HCT116 (cell line): ENCODE measurements around the gene AHI1. TPM values are rescaled to one million over a fixed set of nuclear protein-coding genes. Genes with fewer than 3 reads are reported as not detected.

Experiments used
- ATAC-seq: fragments of 200-7000 bp; cut with Tn5 transposase; 2 replicates; pipeline ENCODE4 v1.9.1; 2020; ENCODE audit warnings: mild to moderate bottlenecking, moderate library complexity
- BruUV-seq: library from RNA; stranded (reverse); fragments of 400-500 nt; replicated peaks from 2 replicates; lab custom pipeline; 2021; lab: Mats Ljungman, UMichigan
- CTCF ChIA-PET: fragments of 300-600 bp; sonication (Branson Sonifier 250); formaldehyde crosslinking; loops from one replicate; lab custom pipeline; 2021; ENCODE audit warnings: antibody characterized with exemption; lab: Charles Lee
- POLR2A ChIA-PET: fragments of 300-600, 350-600 bp; sonication (Branson Sonifier 250); formaldehyde crosslinking; loops from one replicate; lab custom pipeline; 2021; ENCODE audit warnings: antibody characterized with exemption; lab: Charles Lee
- RAD21 ChIA-PET, 2 experiments: fragments of 300-600 bp; sonication (Branson Sonifier 250); formaldehyde crosslinking; loops; one replicate each; lab custom pipeline; 2023; ENCODE audit warnings: low total read pairs in 2 of 2; ENCODE audit not compliant: uncharacterized antibody in 2 of 2, unreplicated experiment in 2 of 2, low non-redundant PET in 1 of 2; lab: Charles Lee
- DNase-seq: peaks from one replicate; pipeline ENCODE4 v3.0.0-alpha.2; 2010; ENCODE audit warnings: low read depth, low spot score
- H2AFZ ChIP-seq: fragments of 200-600 bp; shearing (Covaris generic), sonication (generic); 2 replicates; pipeline ENCODE4 v1.6.1; 2017; ENCODE audit warnings: low read depth, mixed run types, mixed read lengths, antibody characterized with exemption, low read length; ENCODE audit not compliant: poor library complexity, severe bottlenecking
- H3K27ac ChIP-seq: 2 replicates; pipeline ENCODE4 v1.5.1; 2012; ENCODE audit warnings: low read depth, low read length
- H3K27me3 ChIP-seq: fragments of 200-600 bp; sonication (generic); 2 replicates; pipeline ENCODE4 v1.6.1; 2016; ENCODE audit warnings: mixed run types, low read length, mixed read lengths; ENCODE audit not compliant: insufficient read depth
- H3K36me3 ChIP-seq, 2 experiments: fragments of 200-500 bp in 1 of 2; fragments of 200-600 bp in 1 of 2; sonication (Bioruptor generic) in 1 of 2; sonication (generic) in 1 of 2; 2 replicates each; pipeline versions ENCODE4 v1.5.1 to v1.6.1; 2014 to 2016; ENCODE audit warnings: low read length in 2 of 2, inconsistent platforms in 1 of 2, mixed read lengths in 1 of 2, mixed run types in 1 of 2; ENCODE audit not compliant: insufficient read depth in 2 of 2, control insufficient read depth in 1 of 2
- H3K4me1 ChIP-seq, 2 experiments: fragments of 200-600 bp in 1 of 2; sonication (generic) in 1 of 2; 2 replicates each; pipeline versions ENCODE4 v1.5.1 to v1.6.1; 2012 to 2017; ENCODE audit warnings: low read length in 2 of 2, inconsistent platforms in 1 of 2, mild to moderate bottlenecking in 1 of 2, mixed read lengths in 1 of 2, mixed run types in 1 of 2, moderate library complexity in 1 of 2; ENCODE audit not compliant: insufficient read depth in 2 of 2, control insufficient read depth in 1 of 2
- H3K4me2 ChIP-seq: fragments of 200-600 bp; sonication (generic); 2 replicates; pipeline ENCODE4 v1.6.1; 2017; ENCODE audit warnings: mixed run types, low read length, mixed read lengths
- H3K4me3 ChIP-seq, 2 experiments: fragments of 200-600 bp in 1 of 2; sonication (generic) in 1 of 2; replicated peaks in 1 of 2; 2 replicates each; pipeline ENCODE4 v1.5.1; 2011 to 2016; ENCODE audit warnings: low read length in 2 of 2, control low read depth in 1 of 2, low read depth in 1 of 2, mild to moderate bottlenecking in 1 of 2, mixed read lengths in 1 of 2, mixed run types in 1 of 2
- H3K79me2 ChIP-seq: fragments of 200-600 bp; sonication (generic); 2 replicates; pipeline ENCODE4 v1.6.1; 2017; ENCODE audit warnings: mild to moderate bottlenecking, mixed run types, low read length, moderate library complexity, mixed read lengths; ENCODE audit not compliant: insufficient read depth
- H3K9ac ChIP-seq: fragments of 200-600 bp; sonication (generic); 2 replicates; pipeline ENCODE4 v1.6.1; 2016; ENCODE audit warnings: low read length, mixed read lengths
- H3K9me2 ChIP-seq: fragments of 200-600 bp; sonication (generic), shearing (Covaris generic); 2 replicates; pipeline ENCODE4 v1.6.1; 2017; ENCODE audit warnings: mixed run types, mild to moderate bottlenecking, moderate library complexity; ENCODE audit not compliant: insufficient read depth
- H3K9me3 ChIP-seq, 2 experiments: fragments of 200-500 bp in 1 of 2; fragments of 200-600 bp in 1 of 2; sonication (Bioruptor generic) in 1 of 2; sonication (generic) in 1 of 2; 2 replicates each; pipeline ENCODE4 v1.6.1; 2014 to 2017; ENCODE audit warnings: low read length in 2 of 2, mixed read lengths in 2 of 2, inconsistent platforms in 1 of 2, low read depth in 1 of 2, mild to moderate bottlenecking in 1 of 2, mixed run types in 1 of 2, moderate library complexity in 1 of 2; ENCODE audit not compliant: control insufficient read depth in 1 of 2, insufficient read depth in 1 of 2
- H4K20me1 ChIP-seq: fragments of 200-600 bp; sonication (generic), shearing (Covaris generic); 2 replicates; pipeline ENCODE4 v1.6.1; 2017; ENCODE audit warnings: mixed run types, mild to moderate bottlenecking, moderate library complexity; ENCODE audit not compliant: insufficient read depth
- CEBPB ChIP-seq: IDR thresholded peaks from 2 replicates; pipeline ENCODE4 v1.6.1; 2012; ENCODE audit warnings: low read depth
- EGR1 ChIP-seq: IDR thresholded peaks from 2 replicates; pipeline ENCODE4 v1.6.1; 2012; ENCODE audit warnings: low read depth
- ELF1 ChIP-seq: IDR thresholded peaks from 2 replicates; pipeline ENCODE4 v1.6.1; 2012; ENCODE audit warnings: low read depth, borderline replicate concordance
- EZH2 ChIP-seq: fragments of 200-600 bp; sonication (generic); IDR thresholded peaks from 2 replicates; pipeline ENCODE4 v1.6.1; 2017; ENCODE audit warnings: antibody characterized with exemption, mixed run types
- POLR2A ChIP-seq: IDR thresholded peaks from 2 replicates; pipeline ENCODE4 v1.7.0; 2011; ENCODE audit warnings: borderline replicate concordance; ENCODE audit not compliant: insufficient read depth, insufficient read length; ENCODE audit errors: extremely low read depth
- POLR2AphosphoS5 ChIP-seq: IDR thresholded peaks from 2 replicates; pipeline ENCODE4 v1.6.1; 2011; ENCODE audit warnings: mild to moderate bottlenecking, low read depth, low read length, moderate library complexity
- SP1 ChIP-seq: IDR thresholded peaks from 2 replicates; pipeline ENCODE4 v1.6.1; 2012; ENCODE audit warnings: low read depth
- SRF ChIP-seq: IDR thresholded peaks from 2 replicates; pipeline ENCODE4 v1.6.1; 2012; ENCODE audit warnings: low read depth
- TCF7L2 ChIP-seq: IDR thresholded peaks from 2 replicates; pipeline ENCODE4 v1.7.0; 2011; ENCODE audit warnings: borderline replicate concordance, inconsistent platforms; ENCODE audit not compliant: insufficient read depth, insufficient read length; ENCODE audit errors: extremely low read depth
- ZFX ChIP-seq: fragments of 450-650 bp; IDR thresholded peaks from 2 replicates; pipeline ENCODE4 v1.6.1; 2017
- ZNF274 ChIP-seq: fragments of 200-500 bp; sonication (Bioruptor generic); IDR thresholded peaks from 2 replicates; pipeline ENCODE4 v1.6.1; 2014; ENCODE audit warnings: mild to moderate bottlenecking, low read depth, low read length, inconsistent platforms
- intact Hi-C: fragments of 100-400 bp; cut with micrococcal nuclease; formaldehyde crosslinking; loops from 2 replicates; pipeline ENCODE4 v1.10.0; 2022
- total RNA-seq: library from RNA; stranded (reverse); gene quantifications from one replicate; pipeline ENCODE4 v1.2.1, GENCODE V29; 2021; ENCODE audit not compliant: unreplicated experiment
- TF ChIP-seq, protein P1 (sequence below): IDR thresholded peaks from 2 replicates; pipeline ENCODE4 v1.6.1; 2011; ENCODE audit warnings: mild to moderate bottlenecking, low read length, moderate library complexity; ENCODE audit not compliant: insufficient replicate concordance; ENCODE audit errors: extremely low read depth
- TF ChIP-seq, protein P2 (sequence below): IDR thresholded peaks from 2 replicates; pipeline ENCODE4 v1.6.1; 2012
- TF ChIP-seq, protein P3 (sequence below), 3 experiments: fragments of 200-600 bp in 1 of 3; sonication (generic) in 1 of 3; IDR thresholded peaks in 2 of 3; conservative IDR thresholded peaks in 1 of 3; 2 replicates each; pipeline ENCODE4 v1.5.1; 2012 to 2017; ENCODE audit warnings: low read depth in 2 of 3, low read length in 2 of 3, antibody characterized with exemption in 1 of 3, borderline replicate concordance in 1 of 3, control low read depth in 1 of 3, mild to moderate bottlenecking in 1 of 3, mixed read lengths in 1 of 3, mixed run types in 1 of 3, moderate library complexity in 1 of 3; ENCODE audit not compliant: insufficient read depth in 1 of 3

The AHI1 gene
- total RNA-seq, 1 experiment from 2014 or later = 29.6 TPM

DNA sequence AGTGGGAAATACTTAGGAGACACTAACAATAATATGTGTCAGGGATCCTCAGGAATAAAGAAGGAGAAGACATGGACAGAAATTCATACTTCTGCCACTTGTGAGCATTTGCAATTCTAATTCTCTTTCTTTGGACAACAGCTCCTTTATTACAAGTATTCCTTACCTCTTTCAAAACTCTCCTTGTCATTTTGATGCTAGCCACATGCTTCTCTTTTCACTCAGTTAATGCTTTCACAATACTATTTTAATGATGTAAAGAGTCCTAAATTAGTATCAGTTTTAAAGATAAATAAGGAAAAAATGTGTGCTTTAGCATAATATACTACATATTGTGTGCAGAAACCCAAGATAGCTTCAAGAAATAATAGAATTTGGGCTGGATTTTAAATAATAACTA is 62.5 kb downstream of the AHI1 start:
- ChIA-PET CTCF (interaction anchor here (1.2 kb wide), 1 partner anchor 15 kb away, joined by 4 read pairs; no protein-coding TSS in a partner anchor), POLR2A (no interaction called here), RAD21 (no interaction called here)
- no peak overlapping the region for H3K9ac ChIP-seq
- no TSS peak for BruUV-seq
- H3K79me2 ChIP-seq = no peaks in the 10 kb centered on the region
- H3K27ac ChIP-seq = no peak overlapping the region
- no peaks in the 10 kb centered on the region for H4K20me1 ChIP-seq
- no peak for TF ChIP-seq EZH2
- TF ChIP-seq, protein P1, sequence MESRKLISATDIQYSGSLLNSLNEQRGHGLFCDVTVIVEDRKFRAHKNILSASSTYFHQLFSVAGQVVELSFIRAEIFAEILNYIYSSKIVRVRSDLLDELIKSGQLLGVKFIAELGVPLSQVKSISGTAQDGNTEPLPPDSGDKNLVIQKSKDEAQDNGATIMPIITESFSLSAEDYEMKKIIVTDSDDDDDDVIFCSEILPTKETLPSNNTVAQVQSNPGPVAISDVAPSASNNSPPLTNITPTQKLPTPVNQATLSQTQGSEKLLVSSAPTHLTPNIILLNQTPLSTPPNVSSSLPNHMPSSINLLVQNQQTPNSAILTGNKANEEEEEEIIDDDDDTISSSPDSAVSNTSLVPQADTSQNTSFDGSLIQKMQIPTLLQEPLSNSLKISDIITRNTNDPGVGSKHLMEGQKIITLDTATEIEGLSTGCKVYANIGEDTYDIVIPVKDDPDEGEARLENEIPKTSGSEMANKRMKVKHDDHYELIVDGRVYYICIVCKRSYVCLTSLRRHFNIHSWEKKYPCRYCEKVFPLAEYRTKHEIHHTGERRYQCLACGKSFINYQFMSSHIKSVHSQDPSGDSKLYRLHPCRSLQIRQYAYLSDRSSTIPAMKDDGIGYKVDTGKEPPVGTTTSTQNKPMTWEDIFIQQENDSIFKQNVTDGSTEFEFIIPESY = no peak
- no peak for TF ChIP-seq ZNF274
- TF ChIP-seq EGR1 = no peak
- TF ChIP-seq POLR2A = no peak
- TF ChIP-seq SRF = no peak
- no peaks in the 10 kb centered on the region for H3K9me3 ChIP-seq
- intact Hi-C loops = loop anchor here (5.0 kb wide), 1 partner anchor 1278 kb away; no protein-coding TSS in a partner anchor
- no peak for DNase-seq
- peaks cover 3 to 4% of the 10 kb centered on the region in 2 experiments; a peak in 1 of 4 replicates for H3K36me3 ChIP-seq
- no peaks in the 10 kb centered on the region for H3K4me1 ChIP-seq
- H3K9me2 ChIP-seq = no peaks in the 10 kb centered on the region
- H3K27me3 ChIP-seq = no peaks in the 10 kb centered on the region
- H3K4me2 ChIP-seq = no peak overlapping the region
- no peak overlapping the region for H2AFZ ChIP-seq
- no peak for ATAC-seq
- H3K4me3 ChIP-seq = no peak overlapping the region

DNA sequence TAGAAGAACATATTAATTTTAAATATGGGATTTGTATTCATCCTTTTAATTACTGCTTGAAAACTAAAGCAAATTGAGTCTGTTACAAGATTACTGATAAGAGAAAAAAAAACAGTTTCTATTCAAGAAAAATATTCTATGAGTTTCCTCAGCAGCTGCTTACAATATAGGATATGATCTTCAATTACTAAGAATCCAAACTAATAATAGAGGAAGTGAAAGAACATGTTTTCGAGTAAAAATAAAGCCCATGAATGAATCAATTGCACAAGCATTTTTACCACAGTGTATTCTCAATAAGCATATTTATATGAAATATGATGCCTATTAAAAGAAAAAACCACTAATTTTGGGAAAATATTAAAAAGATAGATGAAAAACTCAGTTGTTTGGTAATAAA is 63.4 kb downstream of the AHI1 start:
- Histone ChIP-seq H3K36me3 (peaks cover 3 to 4% of the 10 kb centered on the region in 2 experiments; a peak in 1 of 4 replicates), H3K4me2 (no peak overlapping the region)
- TF ChIP-seq, protein P1 = no peak
- TF ChIP-seq SRF (no peak), EZH2 (no peak), ELF1 (no peak), CEBPB (no peak), SP1 (no peak), POLR2A (no peak), TCF7L2 (no peak), ZFX (no peak), POLR2AphosphoS5 (no peak)
- TF ChIP-seq, protein P2, sequence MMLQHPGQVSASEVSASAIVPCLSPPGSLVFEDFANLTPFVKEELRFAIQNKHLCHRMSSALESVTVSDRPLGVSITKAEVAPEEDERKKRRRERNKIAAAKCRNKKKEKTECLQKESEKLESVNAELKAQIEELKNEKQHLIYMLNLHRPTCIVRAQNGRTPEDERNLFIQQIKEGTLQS = no peak
- TF ChIP-seq, protein P3, sequence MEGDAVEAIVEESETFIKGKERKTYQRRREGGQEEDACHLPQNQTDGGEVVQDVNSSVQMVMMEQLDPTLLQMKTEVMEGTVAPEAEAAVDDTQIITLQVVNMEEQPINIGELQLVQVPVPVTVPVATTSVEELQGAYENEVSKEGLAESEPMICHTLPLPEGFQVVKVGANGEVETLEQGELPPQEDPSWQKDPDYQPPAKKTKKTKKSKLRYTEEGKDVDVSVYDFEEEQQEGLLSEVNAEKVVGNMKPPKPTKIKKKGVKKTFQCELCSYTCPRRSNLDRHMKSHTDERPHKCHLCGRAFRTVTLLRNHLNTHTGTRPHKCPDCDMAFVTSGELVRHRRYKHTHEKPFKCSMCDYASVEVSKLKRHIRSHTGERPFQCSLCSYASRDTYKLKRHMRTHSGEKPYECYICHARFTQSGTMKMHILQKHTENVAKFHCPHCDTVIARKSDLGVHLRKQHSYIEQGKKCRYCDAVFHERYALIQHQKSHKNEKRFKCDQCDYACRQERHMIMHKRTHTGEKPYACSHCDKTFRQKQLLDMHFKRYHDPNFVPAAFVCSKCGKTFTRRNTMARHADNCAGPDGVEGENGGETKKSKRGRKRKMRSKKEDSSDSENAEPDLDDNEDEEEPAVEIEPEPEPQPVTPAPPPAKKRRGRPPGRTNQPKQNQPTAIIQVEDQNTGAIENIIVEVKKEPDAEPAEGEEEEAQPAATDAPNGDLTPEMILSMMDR (IDR thresholded peaks at IDR 0.05 in 2 of 3, conservative IDR thresholded peaks at IDR 0.05 in 1 of 3; ENCODE audit: borderline replicate concordance in 1 of 3, insufficient read depth in 1 of 3, low read depth in 2 of 3, low read length in 2 of 3) = no peak

More for the DNA sequence above, 63.4 kb downstream of the AHI1 start:
- RAD21 ChIA-PET = no interaction called here
- no TSS peak for BruUV-seq
- ATAC-seq (no peak), DNase-seq (no peak)
- Histone ChIP-seq H3K4me1 (no peaks in the 10 kb centered on the region), H3K9me3 (no peaks in the 10 kb centered on the region), H3K4me3 (no peak overlapping the region), H4K20me1 (no peaks in the 10 kb centered on the region), H3K9ac (no peak overlapping the region), H3K27ac (no peak overlapping the region), H3K27me3 (no peaks in the 10 kb centered on the region), H3K9me2 (no peaks in the 10 kb centered on the region), H2AFZ (no peak overlapping the region), H3K79me2 (no peaks in the 10 kb centered on the region)
- intact Hi-C loops = no loop called here
- POLR2A ChIA-PET = no interaction called here
- CTCF ChIA-PET = interaction anchor here (1.2 kb wide), 1 partner anchor 16 kb away, joined by 4 read pairs; no protein-coding TSS in a partner anchor
